ENCODE data around the gene DPEP1.

Gene DPEP1

GRCh38 chr16:89582614-89583196, 30.7 kb upstream of the DPEP1 start:
- Histone ChIP-seq H3K9me2 (replicated peaks; ENCODE audit: control insufficient read depth, low read length) (no peaks in the 10 kb centered on the region), H3K27me3 (ENCODE audit: control insufficient read depth, low read length) (no peaks in the 10 kb centered on the region), H3K79me2 (ENCODE audit: control insufficient read depth, low read length) (no peaks in the 10 kb centered on the region), H3K27ac (ENCODE audit: low read depth, low read length) (no peak overlapping the region), H3K4me3 (ENCODE audit: low read length) (no peak overlapping the region), H3K9me3 (ENCODE audit: control insufficient read depth, insufficient read depth, low read length) (peaks cover 23% of the 10 kb centered on the region; the same call in 1 of the 2 replicates), H3K4me1 (ENCODE audit: control insufficient read depth, low read length) (no peaks in the 10 kb centered on the region), H4K20me1 (ENCODE audit: control insufficient read depth, insufficient read depth, low read depth, low read length) (no peaks in the 10 kb centered on the region), H3K36me3 (ENCODE audit: control insufficient read depth, low read length) (no peaks in the 10 kb centered on the region), H3K4me2 (ENCODE audit: low read length) (no peak overlapping the region), H3F3A (ENCODE audit: control insufficient read depth, insufficient read depth) (peaks cover 6% of the 10 kb centered on the region; the same call in 1 of the 2 replicates)
- TF ChIP-seq EZH2phosphoT487 (IDR thresholded peaks at IDR 0.05; ENCODE audit: borderline replicate concordance, low read length) (no peak), CTCF (IDR thresholded peaks at IDR 0.05; ENCODE audit: low read depth, low read length, poor library complexity, severe bottlenecking) (no peak)

DNA sequence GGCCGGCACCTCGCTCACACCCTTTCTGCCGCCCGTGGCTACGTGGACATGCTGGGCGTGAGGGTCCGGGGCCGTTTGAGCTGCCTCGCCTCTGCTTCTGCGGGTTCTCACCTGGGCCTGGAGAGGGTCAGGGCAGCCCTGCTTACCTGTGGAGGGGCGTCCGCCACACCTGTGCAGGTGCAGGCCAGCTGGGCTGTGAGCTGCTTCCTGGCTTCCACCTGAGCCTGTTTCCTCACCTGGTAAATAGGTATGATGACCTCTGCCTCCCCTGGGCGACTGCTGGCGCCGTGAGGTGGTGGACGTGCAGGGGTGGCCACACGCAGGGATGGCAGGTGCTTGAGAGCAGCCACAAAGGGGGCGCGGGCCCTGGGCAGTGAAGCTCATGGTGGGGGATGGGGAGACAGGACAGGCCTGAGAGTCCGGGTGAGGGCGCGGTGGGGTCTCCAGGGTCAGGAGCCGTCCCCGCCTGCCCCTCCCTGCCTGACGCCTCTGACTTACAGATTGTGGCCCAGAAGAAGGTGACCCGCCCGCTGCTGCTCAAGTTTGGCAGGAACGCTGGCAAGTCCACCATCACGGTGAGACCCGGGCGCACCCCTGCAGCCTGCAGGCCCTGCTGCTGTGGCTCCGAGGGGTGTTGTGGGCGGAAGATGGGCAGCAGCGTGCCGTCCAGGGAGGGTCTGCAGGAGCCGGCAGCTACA, 30.1 kb upstream of the DPEP1 start:
- no peak for TF ChIP-seq CTCF (IDR thresholded peaks at IDR 0.05; ENCODE audit: low read depth, low read length, poor library complexity, severe bottlenecking)
- TF ChIP-seq EZH2phosphoT487 (IDR thresholded peaks at IDR 0.05; ENCODE audit: borderline replicate concordance, low read length) = no peak
- Histone ChIP-seq H3K79me2 (ENCODE audit: control insufficient read depth, low read length) (no peaks in the 10 kb centered on the region), H3K9me2 (replicated peaks; ENCODE audit: control insufficient read depth, low read length) (no peaks in the 10 kb centered on the region), H3K4me3 (ENCODE audit: low read length) (no peak overlapping the region), H3K27me3 (ENCODE audit: control insufficient read depth, low read length) (no peaks in the 10 kb centered on the region), H3K4me1 (ENCODE audit: control insufficient read depth, low read length) (no peaks in the 10 kb centered on the region), H3F3A (ENCODE audit: control insufficient read depth, insufficient read depth) (peaks cover 6% of the 10 kb centered on the region; the same call in 1 of the 2 replicates), H3K9me3 (ENCODE audit: control insufficient read depth, insufficient read depth, low read length) (peaks cover 26% of the 10 kb centered on the region; the same call in 1 of the 2 replicates), H4K20me1 (ENCODE audit: control insufficient read depth, insufficient read depth, low read depth, low read length) (no peaks in the 10 kb centered on the region), H3K4me2 (ENCODE audit: low read length) (no peak overlapping the region), H3K36me3 (ENCODE audit: control insufficient read depth, low read length) (no peaks in the 10 kb centered on the region), H3K27ac (ENCODE audit: low read depth, low read length) (no peak overlapping the region)

- Histone ChIP-seq H3K4me2 (ENCODE audit: low read length) (no peak overlapping the region), H3K4me1 (ENCODE audit: control insufficient read depth, low read length) (no peaks in the 10 kb centered on the region), H3K79me2 (ENCODE audit: control insufficient read depth, low read length) (no peaks in the 10 kb centered on the region), H3K9me2 (replicated peaks; ENCODE audit: control insufficient read depth, low read length) (no peaks in the 10 kb centered on the region), H3K27me3 (ENCODE audit: control insufficient read depth, low read length) (no peaks in the 10 kb centered on the region), H3K4me3 (ENCODE audit: low read length) (no peak overlapping the region), H3F3A (ENCODE audit: control insufficient read depth, insufficient read depth) (peaks cover 6% of the 10 kb centered on the region; the same call in 1 of the 2 replicates), H3K27ac (ENCODE audit: low read depth, low read length) (no peak overlapping the region), H3K9me3 (ENCODE audit: control insufficient read depth, insufficient read depth, low read length) (peaks cover 29% of the 10 kb centered on the region; the same call in 1 of the 2 replicates), H3K36me3 (ENCODE audit: control insufficient read depth, low read length) (no peaks in the 10 kb centered on the region), H4K20me1 (ENCODE audit: control insufficient read depth, insufficient read depth, low read depth, low read length) (no peaks in the 10 kb centered on the region)
- TF ChIP-seq CTCF (IDR thresholded peaks at IDR 0.05; ENCODE audit: low read depth, low read length, poor library complexity, severe bottlenecking) (no peak), EZH2phosphoT487 (IDR thresholded peaks at IDR 0.05; ENCODE audit: borderline replicate concordance, low read length) (no peak)
Measured at GRCh38 chr16:89583895-89584644, 29.4 kb upstream of the DPEP1 start.

Data from DOHH2 (cell line).